HepG2 (cell line): Measurements from ENCODE around the gene RAB6A. TPM values are rescaled to one million over a fixed set of nuclear protein-coding genes. Genes with fewer than 3 reads are reported as not detected.

ENCODE experiments used
- DNMT3B ChIP-seq: conservative IDR thresholded peaks from 2 replicates; pipeline ENCODE4 v1.6.1; 2016; ENCODE audit warnings: missing biosample characterization, control low read depth
- ELF4 ChIP-seq: sonication (generic); formaldehyde crosslinking; IDR thresholded peaks from 2 replicates; pipeline ENCODE4 v1.5.0; 2020; ENCODE audit warnings: missing genetic modification reagents, mild to moderate bottlenecking, moderate library complexity, borderline replicate concordance
- GATA4 ChIP-seq: sonication (generic); IDR thresholded peaks from 2 replicates; pipeline ENCODE4 v1.6.1; 2016; ENCODE audit warnings: antibody characterized with exemption, low read depth, borderline replicate concordance
- KDM6A ChIP-seq: IDR thresholded peaks from 2 replicates; pipeline ENCODE4 v1.6.1; 2016; ENCODE audit warnings: low read depth
- KMT2A ChIP-seq: sonication (generic); formaldehyde crosslinking; IDR thresholded peaks from 2 replicates; pipeline ENCODE4 v1.4.0; 2020; ENCODE audit warnings: missing genetic modification reagents
- MYNN ChIP-seq: sonication (generic); formaldehyde crosslinking; IDR thresholded peaks from 2 replicates; pipeline ENCODE4 v1.4.0; 2020; ENCODE audit warnings: mild to moderate bottlenecking, low read depth, missing genetic modification reagents
- MZF1 ChIP-seq: sonication (generic); formaldehyde crosslinking; IDR thresholded peaks from 2 replicates; pipeline ENCODE4 v1.8.1; 2023; ENCODE audit warnings: mild to moderate bottlenecking, missing genetic modification reagents, borderline replicate concordance
- NCOA2 ChIP-seq: sonication (generic); formaldehyde crosslinking; IDR thresholded peaks from 2 replicates; pipeline ENCODE4 v1.8.0; 2022; ENCODE audit warnings: inconsistent platforms
- SRSF1 ChIP-seq: fragments of 200-400 bp; formaldehyde crosslinking; optimal IDR thresholded peaks from 2 replicates; pipeline ENCODE3; 2017; ENCODE audit warnings: mild to moderate bottlenecking, low read depth, low read length, moderate library complexity
- TCF7L2 ChIP-seq: IDR thresholded peaks from 2 replicates; pipeline ENCODE4 v1.6.1; 2011; ENCODE audit warnings: mild to moderate bottlenecking, low read depth, low read length, moderate library complexity
- TRAFD1 ChIP-seq: sonication (generic); formaldehyde crosslinking; IDR thresholded peaks from 2 replicates; pipeline ENCODE4 v1.5.1; 2020; ENCODE audit warnings: missing genetic modification reagents, mild to moderate bottlenecking, borderline replicate concordance
- U2AF2 ChIP-seq: fragments of 200-400 bp; formaldehyde crosslinking; IDR thresholded peaks from 2 replicates; pipeline ENCODE4 v1.6.1; 2017; ENCODE audit warnings: low read depth, mild to moderate bottlenecking, low read length
- ZBTB42 ChIP-seq: sonication (generic); formaldehyde crosslinking; IDR thresholded peaks from 2 replicates; pipeline ENCODE4 v1.5.0; 2020; ENCODE audit warnings: mild to moderate bottlenecking, missing genetic modification reagents
- ZNF205 ChIP-seq: IDR thresholded peaks from 2 replicates; pipeline ENCODE4 v1.6.1; 2018; ENCODE audit warnings: missing biosample characterization, missing genetic modification reagents
- ZNF225 ChIP-seq: sonication (generic); formaldehyde crosslinking; IDR thresholded peaks from 2 replicates; pipeline ENCODE4 v1.4.0; 2020; ENCODE audit warnings: mild to moderate bottlenecking, missing genetic modification reagents
- ZNF30 ChIP-seq: sonication (generic); formaldehyde crosslinking; IDR thresholded peaks from 2 replicates; pipeline ENCODE4 v1.5.0; 2020; ENCODE audit warnings: mild to moderate bottlenecking, missing genetic modification reagents
- ZNF343 ChIP-seq: sonication (generic); formaldehyde crosslinking; IDR thresholded peaks from 2 replicates; pipeline ENCODE4 v1.4.0; 2020; ENCODE audit warnings: mild to moderate bottlenecking, missing genetic modification reagents
- ZNF557 ChIP-seq: sonication (generic); formaldehyde crosslinking; IDR thresholded peaks from 2 replicates; pipeline ENCODE4 v1.4.0; 2020; ENCODE audit warnings: missing genetic modification reagents
- ZNF660 ChIP-seq: sonication (generic); formaldehyde crosslinking; IDR thresholded peaks from 2 replicates; pipeline ENCODE4 v1.5.1; 2020; ENCODE audit warnings: mild to moderate bottlenecking, low read depth, missing genetic modification reagents, borderline replicate concordance
- ZNF773 ChIP-seq: sonication (generic); formaldehyde crosslinking; IDR thresholded peaks from 2 replicates; pipeline ENCODE4 v1.4.0; 2020; ENCODE audit warnings: missing genetic modification reagents, borderline replicate concordance
- ZSCAN12 ChIP-seq: sonication (generic); formaldehyde crosslinking; IDR thresholded peaks from 2 replicates; pipeline ENCODE4 v1.9.0; 2021; ENCODE audit warnings: mild to moderate bottlenecking, missing genetic modification reagents
- ZSCAN5A ChIP-seq: sonication (generic); formaldehyde crosslinking; IDR thresholded peaks from 2 replicates; pipeline ENCODE4 v1.8.0; 2022; ENCODE audit warnings: mild to moderate bottlenecking, missing genetic modification reagents, borderline replicate concordance
- polyA plus RNA-seq, 8 experiments: library from polyadenylated mRNA; depleted of rRNA in 3 of 8; stranded (reverse) in 7 of 8; unstranded in 1 of 8; fragments of >200 nt; fragmentation: Illumina TruSeq in 4 of 8; extraction: Trizol in 4 of 8; gene quantifications; 2 replicates each; pipeline versions ENCODE4 v1.2.1 to v1.2.3, GENCODE V29; 2011 to 2016; ENCODE audit warnings: low read depth in 4 of 8, missing spikeins in 1 of 8, mixed read lengths in 1 of 8; ENCODE audit not compliant: insufficient read depth in 1 of 8
- total RNA-seq, 5 experiments: library from RNA; depleted of rRNA; stranded (reverse); fragments of >200 nt; fragmentation: Illumina TruSeq; extraction: Trizol; gene quantifications; 2 replicates each; pipeline ENCODE4 v1.2.3, GENCODE V29; 2016; ENCODE audit warnings: low read depth in 1 of 5
- TF ChIP-seq, protein P1 (sequence below): sonication (generic); formaldehyde crosslinking; IDR thresholded peaks from 2 replicates; pipeline ENCODE4 v1.8.1; 2023; ENCODE audit warnings: mild to moderate bottlenecking, missing genetic modification reagents
- TF ChIP-seq, protein P2 (sequence below): sonication (generic); formaldehyde crosslinking; IDR thresholded peaks from 2 replicates; pipeline ENCODE4 v1.5.1; 2020; ENCODE audit warnings: missing genetic modification reagents, mild to moderate bottlenecking, borderline replicate concordance
- TF ChIP-seq, protein P3 (sequence below): sonication (generic); formaldehyde crosslinking; IDR thresholded peaks from 2 replicates; pipeline ENCODE4 v1.4.0; 2020; ENCODE audit warnings: missing genetic modification reagents

Gene RAB6A
- total and polyA plus RNA-seq, 2 of the 13 experiments (the other 11 are each of a cell fraction or from before 2014, with no cell fraction given): 74.3 to 121 TPM

GRCh38 chr11:73787643-73788558, 27.0 kb upstream of the RAB6A start, which contains the start of gene MRPL48 (continued):
- TF ChIP-seq ZNF205: 0 out of 2 replicates have a peak, but pooled peaks have one; percentile 42
- 0 out of 2 replicates have a peak, but pooled peaks have one; percentile 45 for TF ChIP-seq ZSCAN5A (CRISPR knock-in tag)
- TF ChIP-seq GATA4: peak; percentile 56; the same call in 1 of the 2 replicates
- TF ChIP-seq ZNF30 (CRISPR knock-in tag): no peak
- peak; percentile 58 for TF ChIP-seq NCOA2 (CRISPR knock-in tag)
- no peak for TF ChIP-seq KDM6A (CRISPR knock-in tag)
- TF ChIP-seq ZNF660 (CRISPR knock-in tag): no peak
- no peak for TF ChIP-seq TCF7L2
- peak; percentile 84 for TF ChIP-seq SRSF1
- 0 out of 2 replicates have a peak, but pooled peaks have one; percentile 63 for TF ChIP-seq DNMT3B (CRISPR knock-in tag)
- peak; percentile 77 for TF ChIP-seq KMT2A (CRISPR knock-in tag)
- no peak; the same call in 1 of the 2 replicates for TF ChIP-seq ZNF225
- TF ChIP-seq ELF4 (CRISPR knock-in tag): peak; percentile 80; the same call in 1 of the 2 replicates
- TF ChIP-seq U2AF2: 0 out of 2 replicates have a peak, but pooled peaks have one; percentile 38
- peak; percentile 62; the same call in 1 of the 2 replicates for TF ChIP-seq TRAFD1 (CRISPR knock-in tag)
- TF ChIP-seq ZNF773 (CRISPR knock-in tag): 0 out of 2 replicates have a peak, but pooled peaks have one; percentile 15
- TF ChIP-seq MZF1 (CRISPR knock-in tag): no peak
- peak; percentile 89; the same call in 1 of the 2 replicates for TF ChIP-seq ZNF343 (CRISPR knock-in tag)
- TF ChIP-seq, protein P1, sequence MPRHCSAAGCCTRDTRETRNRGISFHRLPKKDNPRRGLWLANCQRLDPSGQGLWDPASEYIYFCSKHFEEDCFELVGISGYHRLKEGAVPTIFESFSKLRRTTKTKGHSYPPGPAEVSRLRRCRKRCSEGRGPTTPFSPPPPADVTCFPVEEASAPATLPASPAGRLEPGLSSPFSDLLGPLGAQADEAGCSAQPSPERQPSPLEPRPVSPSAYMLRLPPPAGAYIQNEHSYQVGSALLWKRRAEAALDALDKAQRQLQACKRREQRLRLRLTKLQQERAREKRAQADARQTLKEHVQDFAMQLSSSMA (CRISPR knock-in tag): peak; percentile 98
- TF ChIP-seq MYNN (CRISPR knock-in tag): no peak
- TF ChIP-seq, protein P2, sequence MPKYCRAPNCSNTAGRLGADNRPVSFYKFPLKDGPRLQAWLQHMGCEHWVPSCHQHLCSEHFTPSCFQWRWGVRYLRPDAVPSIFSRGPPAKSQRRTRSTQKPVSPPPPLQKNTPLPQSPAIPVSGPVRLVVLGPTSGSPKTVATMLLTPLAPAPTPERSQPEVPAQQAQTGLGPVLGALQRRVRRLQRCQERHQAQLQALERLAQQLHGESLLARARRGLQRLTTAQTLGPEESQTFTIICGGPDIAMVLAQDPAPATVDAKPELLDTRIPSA (CRISPR knock-in tag): 0 out of 2 replicates have a peak, but pooled peaks have one; percentile 57
- TF ChIP-seq, protein P3, sequence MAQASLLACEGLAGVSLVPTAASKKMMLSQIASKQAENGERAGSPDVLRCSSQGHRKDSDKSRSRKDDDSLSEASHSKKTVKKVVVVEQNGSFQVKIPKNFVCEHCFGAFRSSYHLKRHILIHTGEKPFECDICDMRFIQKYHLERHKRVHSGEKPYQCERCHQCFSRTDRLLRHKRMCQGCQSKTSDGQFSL (CRISPR knock-in tag): no peak
- peak; percentile 9; the same call in 1 of the 2 replicates for TF ChIP-seq ZSCAN12 (CRISPR knock-in tag)
- TF ChIP-seq ZBTB42: no peak
- no peak; the same call in 1 of the 2 replicates for TF ChIP-seq ZNF557 (CRISPR knock-in tag)
